Measurements from ENCODE around the gene SLC25A48. TPM values are rescaled to one million over a fixed set of nuclear protein-coding genes. Genes with fewer than 3 reads are reported as not detected.
"Not testable (repeated sequence)": the region's sequence is repeated elsewhere in the genome, so short reads cannot be mapped to it uniquely, and the experiment has no call there.

Gene SLC25A48
- polyA plus RNA-seq, 4 donors = 0.25 to 3.5 (median 2.8) TPM

- no peak for DNase-seq (ENCODE audit: low read depth in 4 of 4, low spot score in 3 of 4)
These were observed 17.7 kb downstream of the SLC25A48 start for GRCh38 chr5:135851915-135852845.

GRCh38 chr5:135857630-135858311, 23.3 kb downstream of the SLC25A48 start:
- no peak for DNase-seq (ENCODE audit: low read depth in 4 of 4, low spot score in 3 of 4)

- not testable (repeated sequence) for DNase-seq (ENCODE audit: low read depth in 4 of 4, low spot score in 3 of 4)
These were observed 24.7 kb downstream of the SLC25A48 start for GRCh38 chr5:135859186-135859585.

GRCh38 chr5:135859641-135860040, 25.2 kb downstream of the SLC25A48 start:
- no peak for DNase-seq (ENCODE audit: low read depth in 4 of 4, low spot score in 3 of 4)

- no peak for DNase-seq (ENCODE audit: low read depth in 4 of 4, low spot score in 3 of 4)
These were observed 27.2 kb downstream of the SLC25A48 start for GRCh38 chr5:135861641-135862040.

GRCh38 chr5:135862086-135862485, 27.6 kb downstream of the SLC25A48 start:
- DNase-seq (ENCODE audit: low read depth in 4 of 4, low spot score in 3 of 4) = no peak

GRCh38 chr5:135862744-135863143, 28.3 kb downstream of the SLC25A48 start:
- DNase-seq (ENCODE audit: low read depth in 4 of 4, low spot score in 3 of 4) = no peak

- no peak for DNase-seq (ENCODE audit: low read depth in 4 of 4, low spot score in 3 of 4)
These were observed 30.3 kb downstream of the SLC25A48 start for GRCh38 chr5:135864503-135865435.

GRCh38 chr5:135866016-135866415, 31.6 kb downstream of the SLC25A48 start:
- no peak for DNase-seq (ENCODE audit: low read depth in 4 of 4, low spot score in 3 of 4)

- no peak for DNase-seq (ENCODE audit: low read depth in 4 of 4, low spot score in 3 of 4)
These were observed 33.1 kb downstream of the SLC25A48 start for GRCh38 chr5:135867599-135867998.

- no peak for DNase-seq (ENCODE audit: low read depth in 4 of 4, low spot score in 3 of 4)
These were observed 34.2 kb downstream of the SLC25A48 start for GRCh38 chr5:135868681-135869080.

GRCh38 chr5:135869276-135869675, 34.8 kb downstream of the SLC25A48 start:
- DNase-seq (ENCODE audit: low read depth in 4 of 4, low spot score in 3 of 4) = no peak

GRCh38 chr5:135869935-135870334, 35.5 kb downstream of the SLC25A48 start:
- no peak for DNase-seq (ENCODE audit: low read depth in 4 of 4, low spot score in 3 of 4)

- DNase-seq (ENCODE audit: low read depth in 4 of 4, low spot score in 3 of 4) = no peak
These were observed 36.9 kb downstream of the SLC25A48 start for GRCh38 chr5:135871268-135871915.

GRCh38 chr5:135873831-135874230, 39.4 kb downstream of the SLC25A48 start:
- DNase-seq (ENCODE audit: low read depth in 4 of 4, low spot score in 3 of 4) = no peak

- no peak for DNase-seq (ENCODE audit: low read depth in 4 of 4, low spot score in 3 of 4)
These were observed 40.0 kb downstream of the SLC25A48 start for GRCh38 chr5:135874461-135874860.

- DNase-seq (ENCODE audit: low read depth in 4 of 4, low spot score in 3 of 4) = no peak
These were observed 41.1 kb downstream of the SLC25A48 start for GRCh38 chr5:135875567-135875966.

- DNase-seq (ENCODE audit: low read depth in 4 of 4, low spot score in 3 of 4) = no peak
These were observed 41.7 kb downstream of the SLC25A48 start for GRCh38 chr5:135876146-135876545.

GRCh38 chr5:135877570-135878155, 43.2 kb downstream of the SLC25A48 start:
- DNase-seq (ENCODE audit: low read depth in 4 of 4, low spot score in 3 of 4) = no peak

GRCh38 chr5:135878156-135878620, 43.7 kb downstream of the SLC25A48 start:
- no peak for DNase-seq (ENCODE audit: low read depth in 4 of 4, low spot score in 3 of 4)

Measured in left renal pelvis (tissue), 4 donors.